ENCODE measurements around the gene FAM117A. TPM values are rescaled to one million over a fixed set of nuclear protein-coding genes. Genes with fewer than 3 reads are reported as not detected.

Gene FAM117A
- total RNA-seq, 1 experiment from 2014 or later, result 0.52 TPM

- no peaks in the 10 kb centered on the region; the same call in 1 of the 2 replicates for H3K27me3 ChIP-seq (ENCODE audit: low read length)
- H3K4me2 ChIP-seq (ENCODE audit: low read depth, low read length, poor library complexity, severe bottlenecking), result no peak overlapping the region
- no peaks in the 10 kb centered on the region for H3K36me3 ChIP-seq (ENCODE audit: insufficient read depth, low read length)
- no peaks in the 10 kb centered on the region for H4K20me1 ChIP-seq (ENCODE audit: insufficient read depth, low read depth, low read length)
- no peaks in the 10 kb centered on the region for H3K9me3 ChIP-seq (ENCODE audit: low read length)
- H3K4me1 ChIP-seq (ENCODE audit: low read length), result no peaks in the 10 kb centered on the region
- no peaks in the 10 kb centered on the region for H3K9me2 ChIP-seq (replicated peaks; ENCODE audit: insufficient read depth, low read length)
- H2AFZ ChIP-seq (ENCODE audit: low read length), result no peak overlapping the region
- no peaks in the 10 kb centered on the region for H3K79me2 ChIP-seq (ENCODE audit: low read length)
- DNase-seq, result no peak
- H3K9ac ChIP-seq (ENCODE audit: low read length), result no peak overlapping the region
- H3K27ac ChIP-seq (ENCODE audit: low read length), result no peak overlapping the region
- H3K4me3 ChIP-seq (ENCODE audit: low read length), result no peak overlapping the region
Observed at GRCh38 chr17:49739641-49740271, 24.2 kb downstream of the FAM117A start.

DNA sequence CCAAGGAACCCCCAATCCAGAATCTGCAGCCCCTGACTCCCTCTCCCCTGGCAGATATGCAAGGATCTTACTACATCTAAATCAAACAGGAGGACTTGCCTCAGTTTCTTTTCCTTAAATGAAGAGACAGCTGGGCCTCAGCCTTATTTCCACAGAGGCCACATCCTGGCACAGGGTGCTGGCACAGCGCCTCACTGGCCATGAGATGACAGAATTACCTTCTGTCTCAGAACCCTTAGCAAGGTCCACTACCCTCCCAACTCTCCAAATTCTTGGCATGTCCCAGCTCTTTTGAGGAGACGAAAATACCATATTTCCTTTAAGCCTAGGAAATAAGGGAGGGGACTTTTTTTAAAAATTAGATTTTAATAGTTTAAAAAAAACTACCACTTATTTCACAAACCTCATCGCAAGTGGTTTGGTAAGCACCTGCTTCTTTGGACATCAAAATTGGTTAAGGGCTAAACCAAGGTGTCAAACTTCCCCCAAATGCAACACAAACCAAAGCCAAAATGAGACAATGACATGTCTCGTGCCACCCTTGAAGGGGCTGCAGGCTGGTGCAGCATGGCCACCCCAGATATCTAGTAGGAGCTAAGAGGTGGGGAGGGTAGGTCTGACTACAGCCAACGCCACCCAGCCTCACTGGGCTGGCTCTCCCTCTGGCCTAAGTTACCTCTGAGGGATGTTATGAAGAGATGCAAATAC lies 25.3 kb downstream of the FAM117A start:
- Histone ChIP-seq H3K4me1 (ENCODE audit: low read length) (no peaks in the 10 kb centered on the region), H3K4me2 (ENCODE audit: low read depth, low read length, poor library complexity, severe bottlenecking) (no peak overlapping the region), H3K27me3 (ENCODE audit: low read length) (no peaks in the 10 kb centered on the region; the same call in 1 of the 2 replicates), H3K9ac (ENCODE audit: low read length) (no peak overlapping the region), H3K9me2 (replicated peaks; ENCODE audit: insufficient read depth, low read length) (no peaks in the 10 kb centered on the region), H3K9me3 (ENCODE audit: low read length) (no peaks in the 10 kb centered on the region), H3K4me3 (ENCODE audit: low read length) (no peak overlapping the region), H3K27ac (ENCODE audit: low read length) (no peak overlapping the region), H2AFZ (ENCODE audit: low read length) (no peak overlapping the region), H3K36me3 (ENCODE audit: insufficient read depth, low read length) (no peaks in the 10 kb centered on the region), H4K20me1 (ENCODE audit: insufficient read depth, low read depth, low read length) (no peaks in the 10 kb centered on the region), H3K79me2 (ENCODE audit: low read length) (no peaks in the 10 kb centered on the region)
- no peak for DNase-seq

- Histone ChIP-seq H3K9me2 (replicated peaks; ENCODE audit: insufficient read depth, low read length) (no peaks in the 10 kb centered on the region), H3K27ac (ENCODE audit: low read length) (no peak overlapping the region), H3K79me2 (ENCODE audit: low read length) (no peaks in the 10 kb centered on the region), H3K9ac (ENCODE audit: low read length) (no peak overlapping the region), H3K4me2 (ENCODE audit: low read depth, low read length, poor library complexity, severe bottlenecking) (no peak overlapping the region), H3K4me1 (ENCODE audit: low read length) (no peaks in the 10 kb centered on the region), H2AFZ (ENCODE audit: low read length) (no peak overlapping the region), H3K36me3 (ENCODE audit: insufficient read depth, low read length) (no peaks in the 10 kb centered on the region), H3K9me3 (ENCODE audit: low read length) (no peaks in the 10 kb centered on the region), H3K4me3 (ENCODE audit: low read length) (no peak overlapping the region), H3K27me3 (ENCODE audit: low read length) (no peaks in the 10 kb centered on the region; the same call in 1 of the 2 replicates), H4K20me1 (ENCODE audit: insufficient read depth, low read depth, low read length) (no peaks in the 10 kb centered on the region)
- no peak for DNase-seq
Observed at GRCh38 chr17:49734515-49735490, 29.1 kb downstream of the FAM117A start.

DNA sequence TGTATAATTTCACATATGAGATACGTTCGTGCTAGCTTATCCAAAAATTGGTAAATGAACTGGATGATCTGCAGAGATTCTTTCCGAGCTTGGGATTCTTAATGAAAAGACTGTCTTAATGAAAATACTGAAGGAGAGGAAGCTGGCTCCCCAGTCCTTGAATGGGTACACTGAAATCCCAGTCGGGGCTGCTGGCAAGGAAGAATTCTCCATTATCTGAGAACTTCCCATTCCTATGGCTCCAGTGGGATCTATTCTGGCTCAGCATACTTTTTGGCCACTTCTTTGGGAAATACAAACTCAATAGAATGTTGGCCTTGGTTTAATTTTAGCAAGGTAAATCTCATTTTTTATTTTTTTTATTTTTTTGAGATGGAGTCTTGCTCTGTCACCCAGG lies 32.5 kb downstream of the FAM117A start:
- H3K4me1 ChIP-seq (ENCODE audit: low read length), result no peaks in the 10 kb centered on the region
- no peaks in the 10 kb centered on the region for H3K27me3 ChIP-seq (ENCODE audit: low read length)
- H3K9ac ChIP-seq (ENCODE audit: low read length), result no peak overlapping the region
- no peaks in the 10 kb centered on the region for H3K36me3 ChIP-seq (ENCODE audit: insufficient read depth, low read length)
- H3K27ac ChIP-seq (ENCODE audit: low read length), result no peak overlapping the region
- DNase-seq, result no peak
- H2AFZ ChIP-seq (ENCODE audit: low read length), result no peak overlapping the region
- no peak overlapping the region for H3K4me3 ChIP-seq (ENCODE audit: low read length)
- no peak overlapping the region for H3K4me2 ChIP-seq (ENCODE audit: low read depth, low read length, poor library complexity, severe bottlenecking)
- H3K9me3 ChIP-seq (ENCODE audit: low read length), result no peaks in the 10 kb centered on the region
- no peaks in the 10 kb centered on the region for H3K9me2 ChIP-seq (replicated peaks; ENCODE audit: insufficient read depth, low read length)
- H3K79me2 ChIP-seq (ENCODE audit: low read length), result no peaks in the 10 kb centered on the region
- H4K20me1 ChIP-seq (ENCODE audit: insufficient read depth, low read depth, low read length), result no peaks in the 10 kb centered on the region

DNA sequence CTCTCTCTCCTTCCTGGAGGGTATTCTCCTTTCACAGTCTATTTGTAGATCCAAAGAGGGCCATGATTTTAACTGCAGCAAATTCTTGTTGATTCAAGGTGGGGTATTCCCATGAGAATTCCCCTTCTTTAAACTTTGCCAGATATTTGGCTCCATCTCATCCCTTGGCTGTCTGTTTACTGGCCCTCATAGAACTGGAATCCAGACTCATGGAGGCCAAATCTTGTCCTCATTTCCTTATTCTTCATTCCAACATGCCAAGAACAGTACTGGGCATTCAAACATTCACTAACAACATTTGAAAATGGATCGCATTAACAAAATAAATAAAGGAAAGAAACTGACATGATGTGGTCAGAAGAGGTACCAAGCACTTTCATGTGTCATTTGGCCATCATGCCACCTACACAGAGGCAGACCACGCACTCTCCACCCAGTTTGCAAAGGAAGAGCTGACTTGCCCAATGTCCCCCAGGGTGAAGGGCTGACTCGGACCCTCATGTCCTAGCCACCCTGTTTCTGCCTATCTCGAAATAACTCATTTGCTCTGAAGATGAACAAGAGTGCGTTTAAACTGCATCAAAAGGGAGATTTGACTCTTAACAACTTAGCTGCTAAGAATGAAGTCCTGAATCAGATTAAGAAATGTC lies 33.0 kb downstream of the FAM117A start:
- H3K4me2 ChIP-seq (ENCODE audit: low read depth, low read length, poor library complexity, severe bottlenecking), result no peak overlapping the region
- H2AFZ ChIP-seq (ENCODE audit: low read length), result no peak overlapping the region
- H3K9me2 ChIP-seq (replicated peaks; ENCODE audit: insufficient read depth, low read length), result no peaks in the 10 kb centered on the region
- H3K9me3 ChIP-seq (ENCODE audit: low read length), result no peaks in the 10 kb centered on the region
- no peaks in the 10 kb centered on the region for H3K36me3 ChIP-seq (ENCODE audit: insufficient read depth, low read length)
- no peaks in the 10 kb centered on the region for H3K79me2 ChIP-seq (ENCODE audit: low read length)
- no peak overlapping the region for H3K4me3 ChIP-seq (ENCODE audit: low read length)
- H3K4me1 ChIP-seq (ENCODE audit: low read length), result no peaks in the 10 kb centered on the region
- no peak for DNase-seq
- no peaks in the 10 kb centered on the region for H3K27me3 ChIP-seq (ENCODE audit: low read length)
- no peak overlapping the region for H3K27ac ChIP-seq (ENCODE audit: low read length)
- no peak overlapping the region for H3K9ac ChIP-seq (ENCODE audit: low read length)
- no peaks in the 10 kb centered on the region for H4K20me1 ChIP-seq (ENCODE audit: insufficient read depth, low read depth, low read length)

DNA sequence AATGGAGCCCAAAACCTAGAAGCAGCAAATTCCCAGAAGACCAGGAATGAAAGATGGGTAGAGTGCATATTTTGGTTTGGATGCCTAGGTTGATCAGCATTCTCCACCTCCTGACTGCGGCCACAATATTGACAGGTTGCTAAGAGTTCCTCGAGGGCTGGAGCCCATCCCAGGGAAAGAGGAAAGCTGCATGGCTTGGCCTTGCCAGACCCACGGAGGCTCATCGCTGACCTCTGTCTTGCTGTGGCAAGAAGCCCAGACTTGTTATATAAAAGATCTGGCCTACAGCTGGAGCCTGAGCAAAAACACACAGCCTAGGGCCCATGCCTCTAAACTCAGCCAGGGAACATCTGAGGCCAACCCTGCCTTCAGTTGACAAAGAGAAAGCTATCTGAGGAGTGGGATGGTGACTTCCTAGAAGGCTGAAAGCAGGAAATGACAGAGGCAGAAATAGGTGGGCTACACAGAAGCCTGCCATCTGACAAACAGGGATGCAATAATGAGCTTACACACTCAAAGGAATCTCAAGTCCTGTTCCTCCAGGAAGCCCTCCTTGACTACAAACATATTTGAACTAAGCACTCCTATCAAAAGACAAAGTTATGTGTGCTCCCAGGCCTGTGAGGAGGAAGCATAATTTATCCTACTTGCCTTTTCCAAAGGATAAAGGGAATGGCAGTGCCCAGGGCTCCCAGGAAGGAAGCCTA lies 33.7 kb downstream of the FAM117A start:
- no peaks in the 10 kb centered on the region for H3K9me2 ChIP-seq (replicated peaks; ENCODE audit: insufficient read depth, low read length)
- H3K4me2 ChIP-seq (ENCODE audit: low read depth, low read length, poor library complexity, severe bottlenecking), result no peak overlapping the region
- no peaks in the 10 kb centered on the region for H3K79me2 ChIP-seq (ENCODE audit: low read length)
- no peaks in the 10 kb centered on the region for H3K9me3 ChIP-seq (ENCODE audit: low read length)
- H3K9ac ChIP-seq (ENCODE audit: low read length), result no peak overlapping the region
- no peak overlapping the region for H2AFZ ChIP-seq (ENCODE audit: low read length)
- no peaks in the 10 kb centered on the region for H3K4me1 ChIP-seq (ENCODE audit: low read length)
- DNase-seq, result no peak
- H3K36me3 ChIP-seq (ENCODE audit: insufficient read depth, low read length), result no peaks in the 10 kb centered on the region
- H3K27ac ChIP-seq (ENCODE audit: low read length), result no peak overlapping the region
- no peak overlapping the region for H3K4me3 ChIP-seq (ENCODE audit: low read length)
- H3K27me3 ChIP-seq (ENCODE audit: low read length), result no peaks in the 10 kb centered on the region
- no peaks in the 10 kb centered on the region for H4K20me1 ChIP-seq (ENCODE audit: insufficient read depth, low read depth, low read length)

DNA sequence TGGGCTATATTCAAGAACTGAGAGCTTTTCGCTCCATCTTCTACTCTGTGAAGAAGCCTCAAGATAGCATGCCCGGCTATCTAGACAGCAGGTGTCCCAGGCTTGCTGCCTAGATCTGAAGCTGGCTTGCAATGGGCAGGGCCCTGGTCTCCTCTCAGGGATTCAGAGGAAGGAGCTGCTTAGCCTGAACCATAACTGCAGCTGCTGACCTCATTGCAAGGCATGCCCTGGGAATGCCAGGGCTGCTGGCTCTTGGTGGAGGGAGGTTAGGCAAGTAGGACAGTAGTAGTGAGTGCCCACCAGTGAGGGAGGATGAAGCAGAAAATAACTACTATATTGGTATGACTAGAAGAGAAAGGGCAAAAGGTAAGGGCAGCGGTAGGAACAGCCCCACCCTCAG lies 34.9 kb downstream of the FAM117A start:
- Histone ChIP-seq H3K79me2 (ENCODE audit: low read length) (no peaks in the 10 kb centered on the region), H3K4me1 (ENCODE audit: low read length) (no peaks in the 10 kb centered on the region), H3K27ac (ENCODE audit: low read length) (no peak overlapping the region), H3K9me2 (replicated peaks; ENCODE audit: insufficient read depth, low read length) (no peaks in the 10 kb centered on the region), H2AFZ (ENCODE audit: low read length) (no peak overlapping the region), H3K9ac (ENCODE audit: low read length) (no peak overlapping the region), H3K4me3 (ENCODE audit: low read length) (no peak overlapping the region), H3K4me2 (ENCODE audit: low read depth, low read length, poor library complexity, severe bottlenecking) (no peak overlapping the region), H3K27me3 (ENCODE audit: low read length) (no peaks in the 10 kb centered on the region), H4K20me1 (ENCODE audit: insufficient read depth, low read depth, low read length) (no peaks in the 10 kb centered on the region), H3K9me3 (ENCODE audit: low read length) (no peaks in the 10 kb centered on the region), H3K36me3 (ENCODE audit: insufficient read depth, low read length) (no peaks in the 10 kb centered on the region)
- DNase-seq, result no peak
